Osteocyte (in vitro differentiated cells): ENCODE measurements around the gene EPHX1. TPM values are rescaled to one million over a fixed set of nuclear protein-coding genes. Genes with fewer than 3 reads are reported as not detected.
"Not testable (repeated sequence)": the region's sequence is repeated elsewhere in the genome, so short reads cannot be mapped to it uniquely, and the experiment has no call there.

Source experiments
- DNase-seq: peaks from one replicate; pipeline ENCODE4 v3.0.0; 2021; ENCODE audit warnings: mixed read lengths; ENCODE audit not compliant: unreplicated experiment; ENCODE audit errors: extremely low spot score
- H3K27ac Mint-ChIP-seq: one replicate; pipeline ENCODE4 v1.8.0; 2021; ENCODE audit warnings: mild to moderate bottlenecking, mixed read lengths; ENCODE audit not compliant: unreplicated experiment
- H3K27me3 Mint-ChIP-seq: one replicate; pipeline ENCODE4 v1.8.0; 2021; ENCODE audit warnings: mixed read lengths; ENCODE audit not compliant: unreplicated experiment
- H3K36me3 Mint-ChIP-seq: one replicate; pipeline ENCODE4 v1.8.0; 2021; ENCODE audit warnings: mixed read lengths; ENCODE audit not compliant: unreplicated experiment
- H3K4me1 Mint-ChIP-seq: one replicate; pipeline ENCODE4 v1.8.0; 2021; ENCODE audit warnings: mixed read lengths; ENCODE audit not compliant: unreplicated experiment
- H3K4me3 Mint-ChIP-seq: one replicate; pipeline ENCODE4 v1.8.0; 2021; ENCODE audit warnings: mild to moderate bottlenecking, moderate library complexity, mixed read lengths; ENCODE audit not compliant: unreplicated experiment
- H3K9me3 Mint-ChIP-seq: one replicate; pipeline ENCODE4 v1.8.0; 2021; ENCODE audit warnings: mixed read lengths; ENCODE audit not compliant: unreplicated experiment
- total RNA-seq: library from RNA; stranded (reverse); gene quantifications from 2 replicates; pipeline ENCODE4 v1.2.1, GENCODE V29; 2021
- TF ChIP-seq, protein P1 (sequence below): fragments of 200-600 bp; sonication (generic); IDR thresholded peaks from 2 replicates; pipeline ENCODE4 v1.5.0; 2021; ENCODE audit warnings: antibody characterized with exemption, mild to moderate bottlenecking, moderate library complexity

Gene EPHX1
- total RNA-seq, 1 donor from 2014 or later: 32.3 TPM

GRCh38 chr1:225886159-225887029, 76.5 kb downstream of the EPHX1 start:
- Mint-ChIP-seq H3K4me3 (no peak overlapping the region), H3K27me3 (no peaks in the 10 kb centered on the region), H3K4me1 (peaks cover 18% of the 10 kb centered on the region), H3K36me3 (no peaks in the 10 kb centered on the region), H3K9me3 (no peaks in the 10 kb centered on the region), H3K27ac (no peak overlapping the region)
- TF ChIP-seq, protein P1, sequence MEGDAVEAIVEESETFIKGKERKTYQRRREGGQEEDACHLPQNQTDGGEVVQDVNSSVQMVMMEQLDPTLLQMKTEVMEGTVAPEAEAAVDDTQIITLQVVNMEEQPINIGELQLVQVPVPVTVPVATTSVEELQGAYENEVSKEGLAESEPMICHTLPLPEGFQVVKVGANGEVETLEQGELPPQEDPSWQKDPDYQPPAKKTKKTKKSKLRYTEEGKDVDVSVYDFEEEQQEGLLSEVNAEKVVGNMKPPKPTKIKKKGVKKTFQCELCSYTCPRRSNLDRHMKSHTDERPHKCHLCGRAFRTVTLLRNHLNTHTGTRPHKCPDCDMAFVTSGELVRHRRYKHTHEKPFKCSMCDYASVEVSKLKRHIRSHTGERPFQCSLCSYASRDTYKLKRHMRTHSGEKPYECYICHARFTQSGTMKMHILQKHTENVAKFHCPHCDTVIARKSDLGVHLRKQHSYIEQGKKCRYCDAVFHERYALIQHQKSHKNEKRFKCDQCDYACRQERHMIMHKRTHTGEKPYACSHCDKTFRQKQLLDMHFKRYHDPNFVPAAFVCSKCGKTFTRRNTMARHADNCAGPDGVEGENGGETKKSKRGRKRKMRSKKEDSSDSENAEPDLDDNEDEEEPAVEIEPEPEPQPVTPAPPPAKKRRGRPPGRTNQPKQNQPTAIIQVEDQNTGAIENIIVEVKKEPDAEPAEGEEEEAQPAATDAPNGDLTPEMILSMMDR: no peak
- no peak for DNase-seq

DNA sequence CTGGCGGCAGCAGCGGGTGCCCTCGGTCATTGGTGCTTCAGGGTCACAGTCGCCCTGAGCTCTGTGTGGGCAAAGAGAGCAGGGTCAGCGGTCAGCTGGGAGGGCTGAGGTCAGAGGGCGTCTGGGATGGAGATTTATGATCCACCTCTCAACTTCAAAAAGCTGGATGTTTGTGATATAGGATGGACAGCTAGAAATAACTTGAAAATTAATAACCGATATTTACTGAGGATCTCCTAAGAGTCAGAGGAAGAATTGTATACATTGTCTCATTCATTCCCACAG, 77.0 kb downstream of the EPHX1 start:
- no peaks in the 10 kb centered on the region for H3K36me3 Mint-ChIP-seq
- DNase-seq: no peak
- peaks cover 18% of the 10 kb centered on the region for H3K4me1 Mint-ChIP-seq
- no peaks in the 10 kb centered on the region for H3K27me3 Mint-ChIP-seq
- no peak overlapping the region for H3K27ac Mint-ChIP-seq
- H3K4me3 Mint-ChIP-seq: no peak overlapping the region
- TF ChIP-seq, protein P1: no peak
- no peaks in the 10 kb centered on the region for H3K9me3 Mint-ChIP-seq

DNA sequence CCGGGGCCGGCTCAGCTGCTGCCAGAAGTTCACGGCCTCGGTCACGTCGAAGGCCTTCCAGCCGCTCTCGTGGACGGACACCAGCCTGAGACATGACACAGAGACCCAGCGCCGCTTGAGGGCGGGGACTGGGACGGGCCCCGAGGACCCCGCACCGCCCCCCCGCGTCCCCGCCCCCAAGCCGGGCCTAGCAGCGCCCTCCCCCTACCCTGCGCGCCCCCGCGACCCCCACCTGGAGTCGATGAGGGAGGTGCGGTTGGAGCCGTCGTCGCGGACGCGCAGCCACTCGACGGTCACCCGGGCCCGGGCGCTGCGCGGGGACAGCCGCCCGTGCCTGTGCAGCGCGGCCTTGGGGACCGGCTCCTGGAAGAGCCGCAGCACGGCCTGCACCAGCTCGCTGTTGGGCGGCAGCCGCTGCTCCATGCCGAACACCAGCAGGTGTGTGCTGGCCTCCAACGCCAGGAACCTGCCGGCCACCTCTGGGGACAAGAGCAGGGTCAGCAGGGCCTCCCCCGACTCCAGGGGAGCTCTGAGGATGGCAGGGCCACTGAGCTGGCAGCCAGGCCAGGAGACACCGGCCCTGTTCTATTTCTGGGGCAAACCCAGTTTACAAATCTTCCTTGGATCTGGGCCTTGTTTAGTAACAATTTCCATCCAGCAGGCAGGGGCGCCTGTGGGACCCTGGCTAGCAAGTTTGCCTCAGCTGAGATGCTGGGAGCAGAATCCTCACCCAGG, 77.8 kb downstream of the EPHX1 start:
- peaks cover 18% of the 10 kb centered on the region for H3K4me1 Mint-ChIP-seq
- H3K27ac Mint-ChIP-seq, H3K9me3 Mint-ChIP-seq, DNase-seq, H3K27me3 Mint-ChIP-seq, H3K36me3 Mint-ChIP-seq, H3K4me3 Mint-ChIP-seq: not testable (repeated sequence)

DNA sequence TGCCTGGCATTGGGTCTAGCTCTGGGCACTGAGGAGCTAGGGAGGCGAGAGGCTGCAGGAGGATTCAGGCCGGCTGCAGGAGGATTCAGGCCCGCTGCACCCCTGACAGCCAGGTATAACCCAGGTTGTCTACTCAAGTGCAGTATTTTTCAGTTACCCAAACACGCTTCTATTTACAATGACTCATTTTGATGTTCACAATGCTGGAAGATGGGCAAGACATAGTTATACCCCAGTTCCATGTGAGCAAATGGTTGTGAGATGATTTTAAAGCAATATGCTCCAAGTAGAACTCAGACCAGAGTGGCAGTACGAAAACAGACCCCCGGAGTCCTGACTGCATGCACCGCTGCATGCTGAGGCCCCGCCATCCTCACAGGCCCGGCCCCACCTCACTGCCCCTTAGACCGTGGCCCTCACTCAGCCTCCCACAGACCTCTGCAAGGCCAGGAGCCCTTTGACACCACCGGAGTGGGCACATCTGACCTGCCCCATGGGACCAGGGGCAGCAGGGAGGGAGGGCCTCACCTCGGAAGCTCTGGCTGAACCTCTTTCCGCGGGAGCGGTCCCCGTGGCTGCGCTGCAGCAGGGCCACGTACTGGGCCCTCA, 78.5 kb downstream of the EPHX1 start:
- TF ChIP-seq, protein P1: no peak

DNA sequence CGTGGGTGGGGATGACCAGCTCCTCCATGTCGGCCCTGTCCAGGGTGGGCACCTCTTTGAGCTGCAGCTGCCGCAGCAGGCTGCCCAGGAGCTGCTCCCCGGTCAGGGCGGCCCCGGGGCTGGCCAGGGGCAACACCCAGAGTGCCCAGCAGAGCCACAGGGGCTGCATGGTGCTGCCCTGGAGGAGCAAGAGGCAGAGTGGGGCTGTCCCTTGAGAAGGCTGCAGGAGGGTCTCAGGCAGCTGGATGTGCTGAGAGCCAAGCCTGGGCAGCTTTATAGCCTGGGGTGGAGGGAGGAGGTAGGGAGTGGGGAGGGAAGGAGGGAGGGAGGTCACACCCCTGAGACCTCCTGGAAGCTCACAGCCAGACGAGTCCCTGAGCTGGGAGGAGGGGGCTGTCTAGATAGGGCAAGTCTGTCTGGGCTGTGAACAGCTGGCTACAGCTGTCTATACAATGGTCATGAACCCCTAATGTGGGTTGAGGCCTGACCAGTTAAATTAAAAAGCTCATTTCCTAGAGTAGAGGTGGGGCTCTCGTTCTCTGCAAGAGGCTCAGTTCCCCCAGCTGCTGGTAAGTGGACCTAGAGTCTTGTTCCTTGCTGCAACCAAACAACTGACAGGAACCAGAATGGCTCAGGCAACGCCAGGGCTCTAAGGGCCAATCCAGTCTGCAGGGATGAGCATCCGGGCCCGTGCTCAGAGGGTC, 79.1 kb downstream of the EPHX1 start, which contains the start of gene LEFTY1:
LEFTY1 (minus strand) TSS at position 249 of the 704 bp plus-strand sequence; CDS start at position 169, 80 bp downstream.
- Mint-ChIP-seq H3K27ac (no peak within 1 kb of the TSS), H3K9me3 (no peaks in the 10 kb centered on the region), H3K4me1 (peaks cover 10% of the 10 kb centered on the region), H3K4me3 (no peak within 1 kb of the TSS), H3K36me3 (no peaks in the 10 kb centered on the region), H3K27me3 (no peaks in the 10 kb centered on the region)
- TF ChIP-seq, protein P1: no peak
- DNase-seq: no peak

More for the DNA sequence above, 78.5 kb downstream of the EPHX1 start:
- Mint-ChIP-seq H3K27me3 (no peaks in the 10 kb centered on the region), H3K36me3 (no peaks in the 10 kb centered on the region), H3K4me1 (peaks cover 14% of the 10 kb centered on the region), H3K9me3 (no peaks in the 10 kb centered on the region), H3K4me3 (no peak overlapping the region), H3K27ac (no peak overlapping the region)
- no peak for DNase-seq
